ENCODE results near the gene NISCH.

The NISCH gene

DNA sequence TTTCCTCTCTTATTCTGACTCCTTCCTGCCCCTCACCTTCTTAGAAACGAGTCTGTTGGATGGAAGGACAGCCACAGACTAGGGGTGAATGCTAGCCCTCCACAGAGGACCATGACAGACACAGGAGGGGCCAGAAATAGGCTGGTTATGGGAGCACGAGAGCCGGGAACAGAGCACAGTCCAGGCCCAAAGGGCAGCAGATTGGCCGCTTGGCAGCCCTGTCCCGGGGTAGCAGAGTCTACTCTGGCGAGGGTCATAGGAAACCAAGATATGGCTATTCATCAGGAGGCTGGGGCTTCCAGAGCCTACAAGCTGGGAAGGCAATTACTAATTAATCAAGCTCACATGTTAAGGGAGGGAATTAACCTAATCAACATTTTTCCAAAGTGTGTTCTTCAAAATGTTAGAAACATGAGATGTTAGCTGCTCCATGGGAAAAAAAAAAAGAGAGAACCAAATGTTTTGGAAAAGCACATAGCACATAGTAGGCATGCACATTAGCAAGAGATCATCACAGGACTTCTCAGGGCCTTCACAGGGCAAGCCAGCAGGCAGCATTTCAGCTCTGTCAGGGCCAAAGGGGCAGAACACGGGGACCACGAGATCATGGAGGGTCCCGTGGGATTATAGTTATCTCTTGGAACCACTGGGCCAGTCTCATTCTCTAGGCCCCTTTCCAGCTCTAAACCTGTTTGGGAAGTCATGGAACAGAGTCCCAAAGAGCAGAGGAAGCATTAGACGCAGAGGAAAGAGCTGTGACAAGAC lies 23.8 kb upstream of the NISCH start:
- no peak for TF ChIP-seq CTCF (conservative IDR thresholded peaks at IDR 0.05; ENCODE audit: low read depth, low read length)
- DNase-seq (ENCODE audit: low read depth): no peak
- H3K4me3 ChIP-seq (ENCODE audit: low read length): no peak overlapping the region

- DNase-seq (ENCODE audit: low read depth): no peak
- no peak overlapping the region for H3K4me3 ChIP-seq (ENCODE audit: low read length)
- TF ChIP-seq CTCF (conservative IDR thresholded peaks at IDR 0.05; ENCODE audit: low read depth, low read length): no peak
These were observed 23.2 kb upstream of the NISCH start for GRCh38 chr3:52432225-52432624.

GRCh38 chr3:52432691-52433141 lies 22.7 kb upstream of the NISCH start:
- no peak overlapping the region for H3K4me3 ChIP-seq (ENCODE audit: low read length)
- no peak for DNase-seq (ENCODE audit: low read depth)
- no peak for TF ChIP-seq CTCF (conservative IDR thresholded peaks at IDR 0.05; ENCODE audit: low read depth, low read length)

- H3K4me3 ChIP-seq (ENCODE audit: low read length): no peak overlapping the region
- DNase-seq (ENCODE audit: low read depth): no peak
- TF ChIP-seq CTCF (conservative IDR thresholded peaks at IDR 0.05; ENCODE audit: low read depth, low read length): no peak
These were observed 21.9 kb upstream of the NISCH start for GRCh38 chr3:52433328-52433995.

- DNase-seq (ENCODE audit: low read depth): no peak
- no peak for TF ChIP-seq CTCF (conservative IDR thresholded peaks at IDR 0.05; ENCODE audit: low read depth, low read length)
- no peak overlapping the region for H3K4me3 ChIP-seq (ENCODE audit: low read length)
These were observed 21.4 kb upstream of the NISCH start for GRCh38 chr3:52433996-52434479.

GRCh38 chr3:52434491-52435115 lies 20.8 kb upstream of the NISCH start:
- TF ChIP-seq CTCF (conservative IDR thresholded peaks at IDR 0.05; ENCODE audit: low read depth, low read length): no peak
- no peak for DNase-seq (ENCODE audit: low read depth)
- H3K4me3 ChIP-seq (ENCODE audit: low read length): no peak overlapping the region
